Hematopoietic multipotent progenitor cell treated with erythropoietin and hydrocortisone succinate and interleukin-3 and kit ligand, for 6 days (in vitro differentiated cells): Measurements from ENCODE around the gene ANKRD33B.
"Not testable (repeated sequence)": the region's sequence is repeated elsewhere in the genome, so short reads cannot be mapped to it uniquely, and the experiment has no call there.

ENCODE experiments used
- DNase-seq: peaks from one replicate; pipeline ENCODE4 v3.0.0-alpha.2; 2015

ANKRD33B gene

DNA sequence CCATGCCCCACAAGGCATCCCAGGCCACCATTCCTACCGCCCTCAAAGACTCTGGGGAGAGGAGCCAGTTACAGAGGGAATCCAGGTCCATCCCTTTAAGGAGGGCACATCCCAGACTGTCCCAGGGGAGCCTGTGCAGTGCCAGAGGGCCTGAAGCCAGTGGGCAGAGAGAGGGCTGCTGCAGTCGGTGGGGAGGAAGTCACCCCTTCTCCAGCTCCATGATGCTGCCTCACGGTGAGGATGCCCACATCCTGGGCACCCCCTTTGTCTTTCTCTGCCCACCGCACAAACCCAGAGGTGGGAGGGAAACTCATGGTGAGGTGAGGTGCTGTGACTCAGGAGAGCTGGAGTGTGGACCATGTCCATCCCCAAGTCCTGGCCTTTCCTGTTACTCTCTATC lies 26.2 kb upstream of the ANKRD33B start:
- no peak for DNase-seq

DNA sequence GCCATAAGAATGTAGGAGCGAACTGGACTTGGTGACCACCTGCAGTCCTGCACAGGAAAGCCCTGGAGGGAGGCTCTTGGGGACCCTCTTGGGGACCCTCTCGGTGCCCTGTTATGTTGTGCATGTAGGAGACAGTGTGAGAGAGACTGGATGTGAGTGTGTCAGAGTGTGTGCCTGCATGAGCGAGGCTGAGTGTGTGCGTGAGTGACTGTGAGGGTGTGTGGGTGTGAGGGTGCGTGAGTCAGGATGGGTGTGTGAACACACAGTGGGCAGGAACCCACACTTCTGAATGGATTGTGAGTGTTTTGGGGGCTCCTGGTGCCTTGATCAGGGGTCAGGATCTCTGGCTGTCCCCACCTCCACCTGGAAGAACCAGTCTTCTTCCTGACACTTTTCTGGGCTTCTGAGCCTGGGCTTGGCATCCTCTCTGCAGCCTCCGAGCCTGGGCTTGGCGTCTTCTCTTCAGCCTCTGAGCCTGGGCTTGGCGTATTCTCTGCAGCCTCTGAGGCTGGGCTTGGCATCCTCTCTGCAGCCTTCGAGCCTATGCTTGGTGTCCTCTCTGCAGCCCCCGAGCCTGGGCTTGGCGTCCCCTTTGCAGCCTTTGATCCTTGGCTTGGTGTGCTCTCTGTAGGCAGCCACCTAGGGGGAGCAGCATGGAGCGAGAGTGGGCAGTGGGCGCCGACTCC lies 25.6 kb upstream of the ANKRD33B start:
- DNase-seq, result no peak

DNA sequence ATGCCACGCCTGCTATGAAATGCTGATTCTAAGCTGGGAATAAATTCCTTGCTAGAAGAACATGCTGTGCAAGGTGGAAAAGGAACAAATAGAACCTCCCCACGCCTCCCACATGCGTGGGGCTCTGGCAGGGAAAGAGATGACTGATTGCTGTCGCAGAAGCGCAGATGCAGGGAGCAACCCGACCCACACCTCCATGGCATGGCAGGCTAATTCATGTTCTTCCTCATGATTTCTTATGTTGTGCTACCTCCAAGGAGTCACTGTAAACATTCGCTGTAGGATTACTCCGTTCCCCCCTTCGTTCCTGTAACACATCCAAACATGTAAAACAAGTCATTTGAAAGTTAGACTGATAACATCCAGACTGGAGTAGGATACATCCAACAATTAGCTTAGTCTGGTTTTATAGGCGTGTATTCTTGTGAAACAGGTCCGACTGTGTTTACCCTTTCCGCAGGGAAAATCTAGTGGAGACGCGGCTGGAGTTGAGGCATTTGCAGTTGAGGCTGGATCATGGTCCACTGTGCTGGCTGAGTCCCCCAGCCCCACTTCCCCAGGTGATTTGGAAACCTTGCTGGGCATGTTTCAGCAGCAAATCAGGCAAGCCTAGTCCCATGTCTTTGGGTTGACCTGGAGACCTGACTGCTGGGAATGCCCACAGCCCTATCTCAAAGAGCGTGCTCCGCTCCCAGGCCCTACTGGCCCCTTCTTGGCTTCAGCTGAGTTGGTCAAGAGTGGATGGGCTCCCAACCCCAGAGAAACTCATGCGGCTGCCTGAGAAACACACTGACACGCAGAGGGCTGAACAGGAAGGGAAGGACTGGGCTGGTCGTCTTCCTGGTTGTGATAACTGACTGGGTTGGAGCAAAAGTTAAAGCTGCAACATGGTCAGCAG lies 24.8 kb upstream of the ANKRD33B start:
- peak; percentile 52 for DNase-seq

DNA sequence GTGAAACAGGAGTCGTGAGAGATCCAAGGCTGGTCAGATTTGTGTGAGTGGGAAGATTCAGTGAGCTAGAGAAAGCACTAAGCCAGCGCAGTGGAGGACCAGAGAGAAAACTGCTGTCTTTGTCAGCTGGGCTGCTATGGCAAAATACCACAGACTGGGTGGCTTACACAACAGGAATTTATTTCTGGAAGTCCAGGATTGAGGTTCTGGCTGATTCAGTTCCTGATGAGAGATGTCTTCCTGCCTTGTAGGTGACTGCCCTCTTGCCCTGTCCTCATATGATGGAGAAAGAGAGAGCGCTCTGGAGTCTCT lies 24.2 kb upstream of the ANKRD33B start:
- no peak for DNase-seq

DNA sequence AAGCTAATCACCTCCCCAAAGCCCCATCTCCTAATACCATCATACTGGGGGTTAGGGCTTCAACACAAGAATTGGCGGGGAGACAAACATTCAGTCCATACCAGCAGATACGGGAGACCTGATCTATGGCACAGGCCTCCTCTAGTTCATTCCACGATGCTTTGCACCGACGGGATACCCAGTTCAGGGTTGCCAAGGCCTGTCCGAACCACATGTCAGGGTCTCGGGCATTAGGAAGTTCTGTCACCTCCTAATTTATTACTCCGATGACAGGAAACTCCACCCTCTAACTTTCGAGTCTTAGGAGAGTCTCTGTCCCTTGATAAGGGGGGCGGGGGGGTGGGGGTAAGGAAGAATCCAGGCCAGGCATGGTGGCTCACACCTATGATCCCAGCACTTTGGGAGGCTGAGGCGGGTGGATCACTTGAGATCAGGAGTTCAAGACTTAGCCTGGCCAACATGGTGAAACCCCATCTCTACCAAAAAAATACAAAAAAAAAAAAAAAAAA lies 23.8 kb upstream of the ANKRD33B start:
- peak; percentile 7 for DNase-seq

DNA sequence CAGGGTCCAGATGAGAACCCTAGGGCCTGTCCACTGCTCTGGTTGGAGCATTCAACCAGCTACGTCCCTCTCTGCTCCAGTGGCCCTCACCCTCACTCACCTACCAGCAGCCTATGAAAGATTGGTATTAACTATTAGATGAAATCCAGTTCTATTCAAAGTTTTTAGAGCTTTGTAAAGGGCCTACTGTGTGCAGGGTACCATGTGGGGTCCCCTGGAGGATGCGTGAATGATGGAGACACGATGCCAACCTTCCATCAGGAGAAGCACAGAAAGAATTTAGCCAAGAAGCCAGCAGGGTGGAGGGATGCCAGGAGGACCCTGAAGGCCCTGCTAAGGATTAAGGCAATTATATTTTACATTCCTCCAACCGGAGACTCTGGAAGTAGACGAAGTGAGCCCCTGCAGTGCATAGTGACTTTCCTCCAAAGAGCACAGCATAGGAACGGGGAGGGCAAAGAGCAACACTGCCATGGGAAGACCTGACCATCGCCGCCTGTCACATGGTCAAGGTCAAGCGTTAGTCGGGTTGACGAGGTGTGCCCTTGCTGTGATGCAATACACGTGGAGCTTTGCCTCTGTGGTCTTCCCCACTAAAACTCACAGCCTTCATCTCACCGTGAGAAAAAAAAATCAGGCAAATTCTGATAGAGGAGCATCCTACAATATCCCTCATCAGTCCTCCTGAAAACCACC lies 22.8 kb upstream of the ANKRD33B start:
- DNase-seq, result no peak

DNA sequence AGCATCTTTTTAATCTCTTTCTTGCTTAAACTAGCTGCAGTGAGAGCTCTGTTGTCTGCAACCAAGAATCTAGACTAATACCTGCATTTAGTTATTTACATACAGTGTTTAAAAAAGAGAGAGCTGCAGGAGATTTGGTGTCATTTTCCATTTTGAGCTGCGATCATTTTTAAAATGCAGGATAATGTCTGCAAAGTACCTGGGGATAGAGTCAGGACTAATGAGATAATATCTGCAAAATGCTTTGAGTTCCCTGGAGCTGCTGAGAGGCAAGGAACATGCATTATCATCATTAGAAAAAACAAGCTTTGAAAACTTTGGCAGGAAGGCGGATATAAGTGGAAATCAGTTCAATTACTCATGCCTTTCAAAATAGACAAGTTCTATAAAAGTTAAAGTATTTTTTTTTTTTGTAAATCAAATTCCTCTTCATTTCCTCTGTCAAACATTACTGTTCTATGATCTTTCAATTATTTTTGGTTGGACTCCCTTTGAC lies 21.8 kb upstream of the ANKRD33B start:
- DNase-seq, result no peak

DNA sequence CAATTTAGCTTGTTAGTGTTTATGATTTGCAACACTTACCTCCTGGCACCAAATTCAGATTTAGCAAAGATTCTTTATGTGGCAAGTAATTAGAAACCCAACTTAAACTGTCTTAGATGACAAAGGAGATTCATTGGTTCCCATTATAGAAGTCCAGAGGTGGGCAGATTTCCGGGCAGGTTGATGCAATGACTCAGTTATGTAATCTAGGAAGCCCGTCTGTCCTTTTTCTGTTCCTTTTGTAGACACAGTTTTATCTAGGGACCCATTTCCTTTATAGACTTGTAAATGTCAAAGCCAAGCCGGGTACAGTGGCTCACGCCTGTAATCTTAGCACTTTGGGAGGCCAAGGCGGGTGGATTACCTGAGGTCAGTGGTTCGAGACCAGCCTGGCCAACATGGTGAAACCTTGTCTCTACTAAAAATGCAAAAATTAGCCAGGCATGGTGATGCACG lies 20.3 kb upstream of the ANKRD33B start:
- peak; percentile 41 for DNase-seq

DNA sequence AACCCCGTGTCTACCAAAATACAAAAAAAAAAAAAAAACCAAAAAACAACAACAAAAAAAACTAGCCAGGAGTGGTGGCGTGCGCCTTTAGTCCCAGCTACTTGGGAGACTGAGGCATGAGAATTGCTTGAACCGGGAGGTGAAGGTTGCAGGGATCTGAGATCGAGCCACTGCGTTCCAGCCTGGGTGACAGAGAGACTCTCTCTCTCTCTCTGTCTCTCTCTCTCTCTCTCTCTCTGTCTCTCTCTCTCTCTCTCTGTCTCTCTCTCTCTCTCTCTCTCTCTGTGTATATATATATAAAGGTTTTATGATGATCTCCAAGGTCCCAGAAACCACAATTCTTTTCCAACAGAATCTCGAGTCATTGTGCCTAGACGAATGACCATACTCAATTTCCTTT lies 18.8 kb upstream of the ANKRD33B start:
- no peak for DNase-seq

DNA sequence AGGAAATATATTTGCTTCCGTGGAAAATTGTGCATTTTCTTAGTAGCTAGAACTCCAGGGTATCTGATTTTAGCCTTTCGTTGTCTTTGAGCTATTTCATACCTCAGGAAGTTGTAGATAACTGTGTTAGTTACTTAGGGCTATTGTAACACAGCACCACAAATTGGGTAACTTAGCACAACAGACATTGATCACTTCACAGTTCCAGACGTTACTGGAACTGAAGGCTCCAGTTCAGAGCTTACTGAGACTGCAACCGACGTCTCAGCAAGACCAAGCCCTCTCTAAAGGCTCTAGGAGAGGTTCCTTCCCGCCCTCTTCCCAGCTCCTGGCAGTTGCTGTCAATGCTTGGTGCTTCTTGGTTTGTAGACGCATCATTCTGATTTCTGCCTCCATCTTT lies 17.7 kb upstream of the ANKRD33B start:
- DNase-seq, result peak; percentile 47

DNA sequence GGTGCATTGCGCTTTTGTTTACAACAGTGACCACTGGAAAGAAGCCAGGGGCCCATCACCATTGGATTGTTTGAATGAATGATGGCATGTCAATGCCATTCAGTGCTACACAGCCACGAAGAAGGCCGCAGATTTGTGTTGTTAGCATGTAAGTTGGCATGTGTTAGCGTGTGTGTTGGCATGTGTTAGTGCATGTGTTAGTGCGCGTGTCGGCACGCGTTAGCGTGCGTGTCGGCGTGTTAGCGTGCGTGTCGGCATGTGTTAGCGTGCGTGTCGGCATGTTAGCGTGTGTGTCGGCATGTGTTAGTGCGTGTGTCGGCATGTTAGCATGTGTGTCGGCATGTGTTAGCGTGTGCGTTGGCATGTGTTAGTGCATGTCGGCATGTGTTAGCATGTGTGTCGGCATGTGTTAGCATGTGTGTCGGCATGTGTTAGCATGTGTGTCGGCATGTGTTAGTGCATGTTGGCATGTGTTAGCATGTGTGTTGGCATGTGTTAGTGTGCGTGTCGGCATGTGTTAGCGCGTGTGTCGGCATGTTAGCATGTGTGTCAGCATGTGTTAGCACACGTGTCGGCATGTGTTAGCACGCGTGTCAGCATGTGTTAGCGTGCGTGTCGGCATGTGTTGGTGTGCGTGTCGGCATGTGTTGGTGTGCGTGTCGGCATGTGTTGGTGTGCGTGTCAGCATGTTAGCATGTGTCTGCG lies 15.3 kb upstream of the ANKRD33B start:
- no peak for DNase-seq

DNA sequence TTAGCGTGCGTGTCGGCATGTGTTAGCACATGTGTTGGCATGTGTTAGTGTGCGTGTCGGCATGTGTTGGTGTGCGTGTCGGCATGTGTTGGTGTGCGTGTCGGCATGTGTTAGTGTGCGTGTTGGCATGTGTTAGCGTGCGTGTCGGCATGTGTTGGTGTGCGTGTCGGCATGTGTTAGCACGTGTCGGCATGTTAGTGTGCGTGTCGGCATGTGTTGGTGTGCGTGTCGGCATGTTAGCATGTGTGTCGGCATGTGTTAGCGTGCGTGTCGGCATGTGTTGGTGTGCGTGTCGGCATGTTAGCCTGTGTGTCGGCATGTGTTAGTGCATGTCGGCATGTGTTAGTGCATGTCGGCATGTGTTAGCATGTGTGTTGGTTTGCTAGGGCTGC lies 14.8 kb upstream of the ANKRD33B start:
- not testable (repeated sequence) for DNase-seq

DNA sequence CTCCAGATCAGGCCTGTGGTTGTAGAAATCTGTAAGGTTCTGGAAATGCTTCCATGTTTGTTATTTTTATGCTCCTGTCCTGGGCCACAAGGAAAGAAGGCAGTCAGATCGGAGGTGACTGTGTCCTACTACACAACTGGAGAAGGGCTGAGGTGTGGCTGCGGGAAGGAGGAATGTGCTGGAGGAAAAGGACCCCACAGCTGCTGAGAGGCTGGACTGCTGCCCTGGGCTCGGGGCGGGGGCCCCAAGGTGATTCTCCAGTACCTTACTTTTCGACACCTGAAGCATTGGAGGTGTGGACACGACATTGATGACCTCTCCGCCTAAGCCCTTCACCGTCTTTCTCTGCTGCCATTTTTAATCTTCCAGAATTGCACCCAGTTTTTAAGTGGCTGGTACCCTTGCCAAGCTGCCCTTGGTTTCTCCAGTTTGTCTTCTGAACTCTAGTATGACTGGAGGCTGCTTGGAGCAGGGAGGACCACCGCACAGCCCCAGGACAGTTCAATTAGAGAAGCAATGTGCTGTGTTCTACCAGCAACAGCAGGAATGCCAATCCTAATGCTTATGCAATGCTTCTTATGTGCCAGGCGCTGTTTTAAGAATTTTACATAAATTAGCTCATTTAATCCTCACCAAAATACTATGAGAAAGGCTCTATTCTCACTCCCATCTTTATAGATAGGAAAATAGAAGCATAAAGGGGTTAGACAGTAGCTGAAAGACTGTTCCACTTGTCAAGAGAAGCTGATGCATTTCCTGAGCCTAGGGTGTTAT lies 13.5 kb upstream of the ANKRD33B start:
- DNase-seq, result no peak

DNA sequence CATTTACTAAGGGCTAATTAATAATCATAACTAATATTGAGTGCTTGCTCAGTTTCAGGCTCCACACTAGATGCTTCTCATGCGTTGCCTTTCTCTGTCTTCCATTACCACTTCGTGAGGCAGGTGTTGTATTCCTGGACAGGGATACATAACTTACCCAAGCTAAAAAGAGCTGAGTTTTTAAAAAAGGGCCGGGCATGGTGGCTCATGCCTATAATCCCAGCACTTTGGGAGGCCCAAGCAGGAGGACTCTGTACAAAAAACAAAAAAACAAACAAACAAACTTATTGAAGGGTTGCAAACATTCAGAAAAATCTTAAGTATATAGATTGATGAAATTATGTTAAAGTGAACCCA lies 12.1 kb upstream of the ANKRD33B start:
- DNase-seq, result no peak

DNA sequence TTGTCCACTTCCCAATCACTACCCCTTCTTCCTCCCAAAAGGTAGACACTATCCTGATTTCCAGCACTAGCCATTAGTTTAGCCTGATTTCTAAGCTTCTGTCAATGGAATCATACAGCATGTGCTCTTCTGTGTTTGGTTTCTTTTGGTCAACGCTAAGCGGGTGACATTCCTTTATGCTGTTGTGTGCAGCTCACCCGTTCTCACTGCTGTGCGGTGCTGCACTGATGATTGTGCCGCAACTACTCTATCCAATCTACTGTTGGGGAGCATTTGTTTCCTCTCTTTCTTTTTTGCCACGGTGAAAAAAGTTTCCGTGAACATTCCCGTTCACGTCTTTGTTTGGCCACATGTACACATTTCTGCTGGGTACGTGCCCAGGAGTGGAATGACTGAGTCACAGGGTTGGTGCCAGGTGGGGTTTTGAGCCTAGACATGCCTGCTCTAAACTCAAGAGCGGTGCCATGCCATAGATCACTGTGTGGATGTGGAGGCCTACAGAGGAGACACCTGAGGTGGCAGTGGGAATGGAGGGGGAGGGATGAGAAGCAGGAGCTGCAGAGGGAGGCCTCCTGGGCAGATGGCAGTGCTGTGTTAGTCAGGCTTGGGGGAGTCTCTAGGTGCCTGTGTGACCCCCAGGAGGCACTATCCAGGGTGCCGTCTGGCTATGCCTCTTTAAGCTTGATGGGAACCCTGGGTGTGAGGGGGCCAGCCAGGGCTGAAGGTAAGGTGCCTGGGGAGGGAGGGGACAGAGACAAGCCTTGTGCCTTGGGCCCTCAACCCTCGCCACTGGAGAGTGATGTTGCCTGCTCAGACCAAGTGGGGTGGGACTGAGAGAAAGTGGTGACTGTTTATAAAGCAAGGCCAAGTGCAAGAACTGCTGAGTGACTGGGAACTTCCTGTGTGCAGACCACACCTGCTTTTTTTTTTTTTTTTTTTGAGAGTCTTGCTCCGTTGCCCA lies 11.4 kb upstream of the ANKRD33B start:
- DNase-seq, result no peak

DNA sequence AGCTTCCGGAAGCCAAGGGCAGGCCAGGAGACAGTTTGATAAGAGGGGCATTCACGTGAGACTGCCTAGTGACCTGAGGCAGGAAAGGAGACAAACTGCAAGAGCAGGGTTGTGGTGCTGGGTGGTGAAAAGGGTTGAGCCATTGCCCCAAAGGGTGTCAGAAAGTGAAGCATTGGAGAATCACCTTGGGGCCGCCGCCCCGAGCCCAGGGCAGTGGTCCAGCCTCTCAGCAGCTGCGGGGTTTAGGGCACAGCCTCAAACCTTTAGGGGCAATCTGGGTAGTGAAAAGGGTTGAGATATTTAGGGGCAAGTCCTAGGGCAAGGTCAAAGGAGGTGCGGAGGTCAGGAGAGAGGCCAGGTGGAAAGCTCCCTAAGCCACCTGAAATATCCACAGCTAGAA lies 10.4 kb upstream of the ANKRD33B start:
- DNase-seq, result no peak

DNA sequence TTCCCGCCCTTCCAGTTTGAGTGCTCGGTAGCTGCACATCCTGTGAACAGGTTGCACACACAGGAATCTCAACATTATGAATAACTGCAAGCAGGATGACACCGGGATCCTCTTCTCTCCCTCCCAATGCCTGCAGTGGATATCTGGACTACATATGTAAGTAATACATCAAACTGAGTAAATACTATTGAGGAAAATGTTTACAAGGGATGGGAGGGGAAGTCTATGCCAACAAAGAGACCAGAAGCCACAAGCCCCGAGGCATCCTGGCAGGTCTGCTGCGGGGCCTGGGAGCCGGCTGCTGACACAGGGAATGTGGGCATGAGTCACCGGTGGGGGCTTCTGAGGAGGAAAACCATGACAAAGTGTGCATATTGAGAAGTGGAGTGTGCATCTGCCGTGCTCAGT lies 8.6 kb upstream of the ANKRD33B start:
- no peak for DNase-seq

DNA sequence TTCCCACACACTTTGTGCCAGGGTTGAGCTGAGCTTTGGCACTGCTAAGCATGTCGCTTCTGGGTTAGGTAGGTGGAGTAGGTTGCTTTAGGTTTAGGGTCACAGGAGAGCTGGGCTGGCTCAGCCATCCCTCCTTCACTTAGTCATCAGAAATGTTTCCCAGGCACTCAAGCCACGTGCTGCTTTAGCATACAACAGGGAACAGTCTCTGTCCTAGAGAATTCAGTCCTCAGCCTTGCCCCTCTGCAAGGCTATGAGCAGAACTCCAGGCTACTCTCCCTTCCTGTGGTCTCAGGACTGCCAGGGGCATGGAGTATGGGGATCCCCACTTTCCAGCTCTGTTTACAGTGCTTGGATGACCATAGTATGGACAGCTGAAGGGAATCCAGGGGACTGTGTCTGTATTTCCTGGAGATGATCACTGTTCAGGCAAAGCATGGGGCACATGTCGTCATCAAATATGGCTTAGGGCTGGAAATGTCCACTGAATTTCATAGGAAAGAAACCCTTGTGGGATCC lies 7.5 kb upstream of the ANKRD33B start:
- no peak for DNase-seq

DNA sequence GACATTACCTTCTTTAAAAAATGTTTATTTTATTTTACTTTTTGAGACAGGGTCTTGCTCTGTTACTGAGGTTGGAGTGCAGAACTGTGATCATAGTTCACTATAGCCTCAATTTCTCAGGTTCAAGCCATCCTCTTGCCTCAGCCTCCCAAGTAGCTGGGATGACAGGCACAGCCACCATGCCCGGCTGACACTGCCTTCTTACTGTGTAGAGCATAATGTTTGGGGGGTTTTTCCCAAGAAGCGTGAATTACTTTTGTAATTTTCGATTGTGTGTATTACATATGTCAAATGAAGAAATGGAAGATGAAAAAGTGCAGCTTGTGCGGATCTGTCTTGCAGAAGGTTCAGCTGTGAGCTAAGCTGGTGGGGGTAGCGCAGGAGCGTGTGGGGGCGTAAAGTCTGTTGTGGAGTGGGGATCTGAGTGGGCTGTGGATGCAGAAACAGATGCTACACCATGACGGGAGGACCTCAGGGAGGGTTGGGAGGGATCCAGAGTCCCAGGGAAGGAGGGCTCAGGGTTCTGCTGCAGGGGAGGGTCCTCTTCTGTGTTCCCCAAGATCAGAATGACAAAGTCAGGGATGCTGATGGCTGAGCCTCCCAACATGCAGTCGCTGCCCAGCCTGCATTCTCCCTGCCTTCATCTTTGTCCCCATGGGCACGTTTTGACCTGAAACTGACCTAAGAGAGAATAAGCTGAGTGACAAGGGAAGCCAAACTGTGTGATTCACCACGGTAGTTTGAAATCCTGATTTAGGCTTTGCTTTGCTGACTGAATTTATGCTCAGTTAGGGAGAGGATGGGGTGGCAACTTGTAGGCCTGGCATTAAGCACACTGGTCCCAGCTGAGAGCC lies 6.8 kb upstream of the ANKRD33B start:
- no peak for DNase-seq

DNA sequence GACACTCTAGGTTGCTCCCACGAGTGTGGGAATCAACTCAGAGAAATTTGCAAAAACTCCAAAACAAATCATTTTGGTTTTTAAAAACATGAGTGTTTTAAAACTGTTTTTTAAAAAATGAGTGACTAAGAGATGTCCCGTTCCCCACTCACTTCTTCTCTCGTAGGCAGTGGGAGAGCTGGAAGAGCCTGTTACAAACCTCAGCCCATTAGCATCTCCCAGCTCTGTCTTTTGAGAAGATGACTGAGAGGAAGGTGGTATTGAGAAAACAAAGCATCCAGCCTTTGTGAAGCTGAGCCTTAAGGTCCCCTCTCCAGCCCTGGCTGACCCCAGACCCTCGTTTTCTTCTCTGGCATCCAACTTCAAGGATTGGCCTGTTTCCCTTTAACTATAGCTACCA lies 4.7 kb upstream of the ANKRD33B start:
- DNase-seq, result no peak
